ENCODE measurements around the gene PDGFB. TPM values are rescaled to one million over a fixed set of nuclear protein-coding genes. Genes with fewer than 3 reads are reported as not detected.
A peak's percentile ranks its signal among the peaks of the same experiment; 100 is the strongest.

Gene PDGFB
- 1 to 10 TPM in 2 of 4 donors, under 1 TPM in 2; 0.22 to 7.5 (median 2.8) TPM for polyA plus RNA-seq
- long read RNA-seq, donor 1, partial matches to known transcripts, result 0 of 1 reads
- long read RNA-seq, donor 1, other reads (novel, unspliced or antisense), result 0 of 1 reads
- long read RNA-seq, donor 2, partial matches to known transcripts, result 0 of 2 reads
- long read RNA-seq, donor 2, other reads (novel, unspliced or antisense), result 0 of 2 reads
- long read RNA-seq, donor 3, result 0 reads
- long read RNA-seq, donor 4, result 0 reads
- long read RNA-seq, donor 5, result 0 reads
- long read RNA-seq, donor 6, partial matches to known transcripts, result 0 of 1 reads
- long read RNA-seq, donor 6, other reads (novel, unspliced or antisense), result 0 of 1 reads
- long read RNA-seq, donor 7, transcript PDGFB-201 (7 exons, 3,497 nt), result major isoform, 11 of 11 reads
- long read RNA-seq, donor 7, partial matches to known transcripts, result 0 of 11 reads
- long read RNA-seq, donor 7, other reads (novel, unspliced or antisense), result 0 of 11 reads
- long read RNA-seq, donor 8, partial matches to known transcripts, result 0 of 2 reads
- long read RNA-seq, donor 8, other reads (novel, unspliced or antisense), result 0 of 2 reads
- long read RNA-seq, donor 9, result 0 reads
- long read RNA-seq, donor 10, partial matches to known transcripts, result 0 of 3 reads
- long read RNA-seq, donor 10, other reads (novel, unspliced or antisense), result 0 of 3 reads

- FAIRE-seq, result no peak
- no peaks in the 10 kb centered on the region for H3K9me3 ChIP-seq (ENCODE audit: control insufficient read depth in 2 of 2, insufficient read depth in 1 of 2, low read depth in 1 of 2, low read length in 1 of 2)
- peaks cover 0 to 42% (median 6%) of the 10 kb centered on the region in 3 donors for H3K4me1 ChIP-seq (ENCODE audit: control insufficient read depth in 3 of 3, insufficient read depth in 2 of 3, low read depth in 1 of 3, low read length in 2 of 3)
- H3K27me3 ChIP-seq (ENCODE audit: control insufficient read depth in 3 of 3, insufficient read depth in 3 of 3, low read length in 3 of 3), result peaks cover 18 to 46% (median 20%) of the 10 kb centered on the region in 3 donors
- peak within 1 kb of the TSS; percentile 24 to 62 (median 25) for H3K4me3 ChIP-seq (ENCODE audit: low read depth in 1 of 3, low read length in 3 of 3)
- peak in 1 of 2 donors; percentile 42 for DNase-seq
- peaks cover 0 to 4% (median 0%) of the 10 kb centered on the region in 3 donors for H3K36me3 ChIP-seq (ENCODE audit: control insufficient read depth in 3 of 3, insufficient read depth in 2 of 3, low read depth in 1 of 3, low read length in 3 of 3)
- 0 to 1% (median 1%) methylated on average over 61 to 68 of the region's 68 CpGs for WGBS, 3 donors
- peak within 1 kb of the TSS in 2 of 3 donors; percentile 56 to 69 for H3K27ac ChIP-seq (ENCODE audit: low read depth in 1 of 3, low read length in 2 of 3)
These were observed at the start of gene PDGFB for GRCh38 chr22:39244496-39245129. TSS of gene PDGFB (minus strand) at chr22:39244982. CDS start at chr22:39243963, 1,019 bp downstream.

- FAIRE-seq, result no peak
- Histone ChIP-seq H3K4me1 (ENCODE audit: control insufficient read depth in 3 of 3, insufficient read depth in 2 of 3, low read depth in 1 of 3, low read length in 2 of 3) (peaks cover 0 to 30% (median 0%) of the 10 kb centered on the region in 3 donors), H3K27ac (ENCODE audit: low read depth in 1 of 3, low read length in 2 of 3) (no peak overlapping the region), H3K36me3 (ENCODE audit: control insufficient read depth in 3 of 3, insufficient read depth in 2 of 3, low read depth in 1 of 3, low read length in 3 of 3) (no peaks in the 10 kb centered on the region), H3K9me3 (ENCODE audit: control insufficient read depth in 2 of 2, insufficient read depth in 1 of 2, low read depth in 1 of 2, low read length in 1 of 2) (no peaks in the 10 kb centered on the region), H3K4me3 (ENCODE audit: low read depth in 1 of 3, low read length in 3 of 3) (no peak overlapping the region), H3K27me3 (ENCODE audit: control insufficient read depth in 3 of 3, insufficient read depth in 3 of 3, low read length in 3 of 3) (no peaks in the 10 kb centered on the region)
- WGBS, 3 donors, result 53 to 79% (median 59%) methylated on average over 15 of the region's 15 CpGs
- no peak for DNase-seq
These were observed 49.1 kb upstream of the PDGFB start for GRCh38 chr22:39293766-39294368.

DNA sequence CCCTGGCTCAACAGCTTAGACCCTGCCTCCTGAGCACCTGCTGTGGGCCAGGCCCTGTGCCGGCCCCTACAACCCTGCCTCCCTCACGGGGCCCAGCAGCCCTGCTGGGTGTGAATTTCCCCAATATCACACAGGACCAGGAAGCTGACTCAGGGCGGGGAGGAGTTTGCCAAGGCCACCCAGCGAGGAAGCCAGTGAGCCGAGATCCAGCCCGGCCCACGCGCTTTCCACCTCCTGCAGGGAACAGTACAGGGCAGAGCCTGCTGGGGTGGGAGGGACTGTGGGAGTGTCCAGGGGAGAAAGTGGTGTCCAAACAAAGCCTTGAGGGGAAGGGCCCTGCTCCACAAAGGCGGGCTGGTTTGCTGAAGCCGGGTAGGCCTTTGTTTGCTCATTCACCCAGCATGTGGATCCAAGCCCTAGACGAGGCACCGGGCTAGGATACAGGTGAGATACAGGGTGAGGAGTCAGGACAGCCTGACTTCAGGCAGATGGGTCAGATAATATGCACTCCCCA is 47.8 kb upstream of the PDGFB start:
- Histone ChIP-seq H3K4me3 (ENCODE audit: low read depth in 1 of 3, low read length in 3 of 3) (no peak overlapping the region), H3K27me3 (ENCODE audit: control insufficient read depth in 3 of 3, insufficient read depth in 3 of 3, low read length in 3 of 3) (no peaks in the 10 kb centered on the region), H3K4me1 (ENCODE audit: control insufficient read depth in 3 of 3, insufficient read depth in 2 of 3, low read depth in 1 of 3, low read length in 2 of 3) (peaks cover 0 to 27% (median 0%) of the 10 kb centered on the region in 3 donors), H3K36me3 (ENCODE audit: control insufficient read depth in 3 of 3, insufficient read depth in 2 of 3, low read depth in 1 of 3, low read length in 3 of 3) (no peaks in the 10 kb centered on the region), H3K9me3 (ENCODE audit: control insufficient read depth in 2 of 2, insufficient read depth in 1 of 2, low read depth in 1 of 2, low read length in 1 of 2) (no peaks in the 10 kb centered on the region), H3K27ac (ENCODE audit: low read depth in 1 of 3, low read length in 2 of 3) (peak overlapping the region in 2 of 3 donors; percentile 30 to 76)
- 17 to 32% (median 19%) methylated on average over 12 of the region's 12 CpGs for WGBS, 3 donors
- FAIRE-seq, result no peak
- DNase-seq, result peak; percentile 64 to 66

DNA sequence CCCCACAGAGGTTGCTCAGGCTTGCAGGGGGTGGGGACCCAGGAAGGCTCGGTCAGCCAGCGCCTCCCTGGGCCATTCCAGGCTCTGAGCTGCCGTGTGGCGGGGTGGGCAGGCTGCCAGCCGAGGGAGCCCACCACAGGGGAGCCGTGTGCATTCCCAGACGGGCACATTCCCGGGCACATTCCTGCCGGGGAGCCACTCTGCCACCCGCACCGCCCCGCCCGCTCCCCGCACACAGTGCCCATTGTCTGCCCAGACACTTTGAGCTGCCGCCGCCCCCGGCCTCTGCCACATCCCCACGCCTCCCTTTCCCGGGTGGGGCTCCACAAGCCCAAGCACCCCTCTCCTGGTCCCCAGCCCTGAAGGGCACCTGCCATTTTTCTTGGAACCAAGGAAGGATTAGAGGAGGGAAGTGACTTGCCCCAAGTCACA is 47.3 kb upstream of the PDGFB start:
- Histone ChIP-seq H3K4me1 (ENCODE audit: control insufficient read depth in 3 of 3, insufficient read depth in 2 of 3, low read depth in 1 of 3, low read length in 2 of 3) (peaks cover 0 to 21% (median 0%) of the 10 kb centered on the region in 3 donors), H3K4me3 (ENCODE audit: low read depth in 1 of 3, low read length in 3 of 3) (no peak overlapping the region), H3K9me3 (ENCODE audit: control insufficient read depth in 2 of 2, insufficient read depth in 1 of 2, low read depth in 1 of 2, low read length in 1 of 2) (no peaks in the 10 kb centered on the region), H3K27ac (ENCODE audit: low read depth in 1 of 3, low read length in 2 of 3) (peak overlapping the region in 2 of 3 donors; percentile 30 to 76), H3K27me3 (ENCODE audit: control insufficient read depth in 3 of 3, insufficient read depth in 3 of 3, low read length in 3 of 3) (no peaks in the 10 kb centered on the region), H3K36me3 (ENCODE audit: control insufficient read depth in 3 of 3, insufficient read depth in 2 of 3, low read depth in 1 of 3, low read length in 3 of 3) (no peaks in the 10 kb centered on the region)
- no peak for DNase-seq
- no peak for FAIRE-seq
- WGBS, 3 donors, result 17 to 61% (median 36%) methylated on average over 19 of the region's 19 CpGs

- H3K36me3 ChIP-seq (ENCODE audit: control insufficient read depth in 3 of 3, insufficient read depth in 2 of 3, low read depth in 1 of 3, low read length in 3 of 3), result no peaks in the 10 kb centered on the region
- peaks cover 0 to 21% (median 0%) of the 10 kb centered on the region in 3 donors for H3K4me1 ChIP-seq (ENCODE audit: control insufficient read depth in 3 of 3, insufficient read depth in 2 of 3, low read depth in 1 of 3, low read length in 2 of 3)
- no peak overlapping the region for H3K4me3 ChIP-seq (ENCODE audit: low read depth in 1 of 3, low read length in 3 of 3)
- no peaks in the 10 kb centered on the region for H3K9me3 ChIP-seq (ENCODE audit: control insufficient read depth in 2 of 2, insufficient read depth in 1 of 2, low read depth in 1 of 2, low read length in 1 of 2)
- H3K27ac ChIP-seq (ENCODE audit: low read depth in 1 of 3, low read length in 2 of 3), result peak overlapping the region in 1 of 3 donors; percentile 18
- FAIRE-seq (no peak), DNase-seq (no peak)
- H3K27me3 ChIP-seq (ENCODE audit: control insufficient read depth in 3 of 3, insufficient read depth in 3 of 3, low read length in 3 of 3), result no peaks in the 10 kb centered on the region
- WGBS, 3 donors, result 86 to 88% (median 87%) methylated on average over 10 of the region's 10 CpGs
These were observed 46.7 kb upstream of the PDGFB start for GRCh38 chr22:39291523-39291922.

GRCh38 chr22:39290724-39291161 is 46.0 kb upstream of the PDGFB start:
- DNase-seq, result no peak
- H3K36me3 ChIP-seq (ENCODE audit: control insufficient read depth in 3 of 3, insufficient read depth in 2 of 3, low read depth in 1 of 3, low read length in 3 of 3), result no peaks in the 10 kb centered on the region

DNA sequence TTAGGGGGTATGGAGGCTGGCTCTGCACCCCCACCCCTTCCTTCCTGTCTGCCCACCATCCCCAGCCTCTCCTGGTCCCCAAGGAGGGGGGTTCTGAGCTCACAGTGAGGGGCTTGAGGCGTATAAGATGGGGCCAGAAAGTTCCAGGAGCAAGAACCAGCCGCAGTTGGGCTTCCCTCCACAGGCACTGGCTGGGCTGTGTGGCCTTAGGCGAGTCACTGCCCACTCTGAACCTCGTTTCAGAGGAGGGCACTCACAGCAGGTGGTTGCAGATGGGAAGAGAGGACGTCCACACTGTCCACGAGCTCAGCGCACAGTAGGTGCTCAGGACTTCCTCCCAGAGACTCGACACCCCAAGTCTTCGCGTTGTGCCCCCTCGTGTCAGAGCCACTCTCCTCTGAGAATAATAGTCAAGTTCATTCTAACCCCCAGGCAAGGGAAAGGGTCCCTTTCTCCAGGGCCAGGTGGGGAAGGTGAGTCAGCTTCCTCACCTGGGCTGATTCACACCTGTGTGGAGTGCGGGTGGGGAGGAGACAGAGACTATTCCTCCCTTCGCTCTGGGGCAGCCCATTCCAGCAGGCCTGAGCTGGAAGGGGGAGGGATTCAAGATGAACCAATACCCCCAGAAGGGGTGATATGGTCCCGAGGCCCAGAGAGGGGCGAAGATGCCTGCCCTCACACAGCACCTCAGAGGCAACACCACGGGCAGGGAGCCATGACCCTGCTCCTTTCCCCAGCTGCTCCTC is 45.4 kb upstream of the PDGFB start:
- H3K27ac ChIP-seq (ENCODE audit: low read depth in 1 of 3, low read length in 2 of 3), result no peak overlapping the region
- H3K4me3 ChIP-seq (ENCODE audit: low read depth in 1 of 3, low read length in 3 of 3), result no peak overlapping the region

More at GRCh38 chr22:39290724-39291161, 46.0 kb upstream of the PDGFB start:
- H3K4me1 ChIP-seq (ENCODE audit: control insufficient read depth in 3 of 3, insufficient read depth in 2 of 3, low read depth in 1 of 3, low read length in 2 of 3), result peaks cover 0 to 21% (median 0%) of the 10 kb centered on the region in 3 donors
- FAIRE-seq, result no peak
- peak overlapping the region in 1 of 3 donors; percentile 56 for H3K27ac ChIP-seq (ENCODE audit: low read depth in 1 of 3, low read length in 2 of 3)
- no peak overlapping the region for H3K4me3 ChIP-seq (ENCODE audit: low read depth in 1 of 3, low read length in 3 of 3)
- no peaks in the 10 kb centered on the region for H3K9me3 ChIP-seq (ENCODE audit: control insufficient read depth in 2 of 2, insufficient read depth in 1 of 2, low read depth in 1 of 2, low read length in 1 of 2)
- WGBS, 3 donors, result 27 to 43% (median 29%) methylated on average over 16 to 17 of the region's 17 CpGs
- H3K27me3 ChIP-seq (ENCODE audit: control insufficient read depth in 3 of 3, insufficient read depth in 3 of 3, low read length in 3 of 3), result no peaks in the 10 kb centered on the region

More for the DNA sequence above, 45.4 kb upstream of the PDGFB start:
- WGBS, 3 donors, result 58 to 80% (median 64%) methylated on average over 15 to 16 of the region's 16 CpGs
- DNase-seq, result no peak
- Histone ChIP-seq H3K36me3 (ENCODE audit: control insufficient read depth in 3 of 3, insufficient read depth in 2 of 3, low read depth in 1 of 3, low read length in 3 of 3) (no peaks in the 10 kb centered on the region), H3K27me3 (ENCODE audit: control insufficient read depth in 3 of 3, insufficient read depth in 3 of 3, low read length in 3 of 3) (no peaks in the 10 kb centered on the region), H3K4me1 (ENCODE audit: control insufficient read depth in 3 of 3, insufficient read depth in 2 of 3, low read depth in 1 of 3, low read length in 2 of 3) (peaks cover 0 to 21% (median 0%) of the 10 kb centered on the region in 3 donors), H3K9me3 (ENCODE audit: control insufficient read depth in 2 of 2, insufficient read depth in 1 of 2, low read depth in 1 of 2, low read length in 1 of 2) (peaks cover 0 to under 1% of the 10 kb centered on the region in 2 donors)
- no peak for FAIRE-seq
